LNCaP clone FGC (cell line): ENCODE measurements around the gene ATRNL1.

ENCODE experiments used
- DNase-seq: peaks from one replicate; pipeline ENCODE4 v3.0.0-alpha.2; 2011; ENCODE audit warnings: low read depth
- H3K4me3 ChIP-seq: 2 replicates; pipeline ENCODE4 v1.5.1; 2011; ENCODE audit warnings: mild to moderate bottlenecking, low read depth, low read length, control low read depth
- TF ChIP-seq, protein P1 (sequence below): IDR thresholded peaks from 2 replicates; pipeline ENCODE4 v1.5.1; 2012; ENCODE audit warnings: mild to moderate bottlenecking; ENCODE audit not compliant: control insufficient read depth, insufficient read depth; ENCODE audit errors: extremely low read depth

ATRNL1 gene

DNA sequence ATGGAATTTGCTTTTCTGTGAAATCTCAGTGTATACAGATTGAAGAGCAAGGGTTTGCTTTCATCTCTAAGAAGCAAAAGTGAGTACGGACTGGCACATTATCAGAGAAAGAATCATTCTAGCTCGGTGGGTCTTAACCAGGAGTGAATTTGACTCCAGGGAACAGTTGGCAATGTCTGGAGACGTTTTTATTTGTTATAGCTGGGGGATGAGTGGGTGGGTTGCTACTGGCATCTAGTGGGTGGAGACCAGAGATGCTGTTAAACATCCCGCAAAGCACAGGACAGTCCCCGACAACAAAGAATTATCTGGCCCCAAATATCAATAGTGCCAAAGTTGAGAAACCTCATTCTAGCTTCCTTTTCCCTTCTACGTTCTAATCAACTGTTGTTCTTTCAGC is 43.8 kb upstream of the ATRNL1 start:
- TF ChIP-seq, protein P1, sequence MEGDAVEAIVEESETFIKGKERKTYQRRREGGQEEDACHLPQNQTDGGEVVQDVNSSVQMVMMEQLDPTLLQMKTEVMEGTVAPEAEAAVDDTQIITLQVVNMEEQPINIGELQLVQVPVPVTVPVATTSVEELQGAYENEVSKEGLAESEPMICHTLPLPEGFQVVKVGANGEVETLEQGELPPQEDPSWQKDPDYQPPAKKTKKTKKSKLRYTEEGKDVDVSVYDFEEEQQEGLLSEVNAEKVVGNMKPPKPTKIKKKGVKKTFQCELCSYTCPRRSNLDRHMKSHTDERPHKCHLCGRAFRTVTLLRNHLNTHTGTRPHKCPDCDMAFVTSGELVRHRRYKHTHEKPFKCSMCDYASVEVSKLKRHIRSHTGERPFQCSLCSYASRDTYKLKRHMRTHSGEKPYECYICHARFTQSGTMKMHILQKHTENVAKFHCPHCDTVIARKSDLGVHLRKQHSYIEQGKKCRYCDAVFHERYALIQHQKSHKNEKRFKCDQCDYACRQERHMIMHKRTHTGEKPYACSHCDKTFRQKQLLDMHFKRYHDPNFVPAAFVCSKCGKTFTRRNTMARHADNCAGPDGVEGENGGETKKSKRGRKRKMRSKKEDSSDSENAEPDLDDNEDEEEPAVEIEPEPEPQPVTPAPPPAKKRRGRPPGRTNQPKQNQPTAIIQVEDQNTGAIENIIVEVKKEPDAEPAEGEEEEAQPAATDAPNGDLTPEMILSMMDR, result no peak
- no peak overlapping the region for H3K4me3 ChIP-seq

DNA sequence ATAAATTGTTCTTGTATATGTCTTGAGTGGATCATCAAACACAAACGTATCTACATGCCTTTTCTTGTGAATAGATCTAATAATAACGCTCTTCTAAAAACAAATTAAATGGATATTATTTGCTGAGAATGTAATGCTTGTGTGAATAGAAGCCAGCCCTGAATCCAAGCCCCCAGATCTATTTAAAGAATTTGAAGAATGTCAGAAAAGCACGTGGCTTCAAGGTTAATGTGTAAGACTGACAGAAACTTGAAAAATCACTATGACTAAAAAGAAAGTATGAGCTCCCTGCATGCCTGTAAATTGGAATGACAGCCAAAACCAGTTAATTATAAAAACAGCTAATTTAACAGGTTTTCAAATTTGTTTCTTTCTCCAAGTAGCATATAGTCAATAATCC is 43.2 kb upstream of the ATRNL1 start:
- TF ChIP-seq, protein P1, result no peak
- no peak for DNase-seq
- no peak overlapping the region for H3K4me3 ChIP-seq

More for the DNA sequence above, 43.8 kb upstream of the ATRNL1 start:
- no peak for DNase-seq

DNA sequence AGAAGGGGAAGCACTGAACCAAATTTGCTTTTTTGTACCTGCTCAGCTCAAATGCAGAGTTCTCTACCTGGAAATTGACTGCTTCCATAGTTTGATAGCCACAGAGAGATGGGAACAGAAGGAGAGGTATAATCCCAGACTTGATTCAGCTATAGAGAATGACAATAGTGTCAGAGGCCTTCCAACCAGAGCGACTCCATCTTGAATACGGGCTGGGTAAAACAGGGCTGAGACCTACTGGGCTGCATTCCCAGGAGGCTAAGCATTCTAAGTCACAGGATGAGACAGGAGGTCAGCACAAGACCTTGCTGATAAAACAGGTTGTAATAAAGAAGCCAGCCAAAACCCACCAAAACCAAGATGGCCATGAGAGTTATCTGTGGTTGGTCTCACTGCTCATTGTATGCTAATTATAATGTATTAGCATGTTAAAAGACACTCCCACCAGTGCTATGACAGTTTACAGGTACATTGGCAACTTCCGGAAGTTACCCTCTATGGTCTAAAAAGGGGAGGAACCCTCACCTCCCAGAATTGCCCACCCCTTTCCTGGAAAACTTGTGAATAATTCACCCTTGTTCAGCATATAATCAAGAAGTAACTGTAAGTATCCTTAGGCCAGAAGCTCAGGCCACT is 42.7 kb upstream of the ATRNL1 start:
- no peak for DNase-seq
- TF ChIP-seq, protein P1, result no peak
- H3K4me3 ChIP-seq, result no peak overlapping the region

DNA sequence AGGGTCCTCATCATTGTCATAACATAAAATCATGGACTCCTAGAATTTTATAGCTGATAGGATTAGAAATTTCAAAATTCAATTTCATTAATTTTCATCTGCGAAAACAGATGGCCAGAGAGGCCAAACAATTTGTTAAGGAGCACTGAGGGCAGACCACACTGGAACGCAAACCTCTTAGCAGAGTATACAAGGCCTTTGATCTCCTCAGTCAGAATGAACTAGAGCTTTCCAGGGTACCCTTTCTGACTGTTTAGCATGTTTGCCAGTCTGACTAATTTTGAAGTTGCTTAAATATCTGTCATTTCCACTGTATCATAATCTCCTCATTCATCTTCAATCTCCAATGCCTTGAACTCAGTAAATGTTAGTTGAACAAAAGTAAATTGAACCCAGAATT is 41.9 kb upstream of the ATRNL1 start:
- H3K4me3 ChIP-seq, result no peak overlapping the region
- TF ChIP-seq, protein P1, result no peak
- DNase-seq, result no peak

DNA sequence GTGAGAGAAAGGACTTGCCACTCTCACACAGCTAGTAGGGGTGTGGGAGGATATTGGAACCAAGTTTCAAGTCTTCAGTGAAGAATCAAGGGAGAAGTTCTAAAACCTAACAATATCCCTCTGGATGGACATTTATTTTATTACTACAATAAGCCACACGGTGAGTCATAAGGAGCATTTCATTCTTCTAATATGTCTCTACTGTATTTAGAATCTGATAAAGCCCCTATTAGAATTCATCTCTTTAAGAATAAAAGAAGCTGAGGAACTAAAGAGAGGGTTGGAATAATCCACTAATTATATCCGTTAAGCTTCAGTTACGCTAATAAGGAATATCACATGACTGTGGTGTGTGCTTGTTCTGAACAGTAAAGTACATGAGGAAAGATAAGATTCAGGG is 40.9 kb upstream of the ATRNL1 start:
- H3K4me3 ChIP-seq, result no peak overlapping the region
- no peak for DNase-seq
- TF ChIP-seq, protein P1, result no peak

DNA sequence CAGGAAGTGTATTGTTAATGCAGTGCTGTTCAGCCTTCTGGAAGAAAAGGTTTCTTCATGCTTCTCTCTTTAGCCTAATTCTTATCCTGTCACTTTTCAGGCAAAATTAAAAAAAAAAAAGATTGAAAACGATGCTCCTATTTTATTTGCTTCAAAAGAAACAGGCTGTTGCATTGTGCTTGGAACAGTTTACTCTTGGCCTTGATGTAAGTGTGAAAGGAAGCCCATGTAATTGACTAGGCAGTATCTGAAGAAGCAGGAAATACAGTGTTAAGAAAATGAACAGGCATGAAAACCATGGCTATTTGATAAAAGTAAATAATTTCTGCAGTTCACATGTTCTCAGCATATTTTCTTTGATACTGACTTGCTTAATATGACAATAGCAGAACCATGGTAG is 40.4 kb upstream of the ATRNL1 start:
- DNase-seq, result no peak
- H3K4me3 ChIP-seq, result no peak overlapping the region
- TF ChIP-seq, protein P1, result no peak

DNA sequence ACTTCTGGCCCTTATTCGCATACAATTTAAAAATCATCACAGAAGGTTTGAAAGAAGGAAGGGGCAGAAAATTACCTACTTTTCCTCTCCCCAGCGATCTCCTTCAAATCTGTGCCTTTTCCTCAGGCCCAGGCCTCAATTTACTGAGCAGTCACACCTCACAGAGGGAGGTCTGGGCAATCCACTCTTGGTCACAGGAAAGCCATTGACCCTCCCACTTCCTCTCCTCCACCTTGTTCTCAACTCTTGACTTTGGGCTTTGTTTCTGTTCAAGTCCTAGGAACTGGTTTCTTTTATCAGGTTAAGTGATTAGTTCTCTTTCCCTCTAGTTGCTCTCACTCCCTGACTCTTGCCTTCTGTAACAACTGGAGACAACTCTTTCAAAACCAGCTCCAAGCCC is 37.0 kb upstream of the ATRNL1 start:
- TF ChIP-seq, protein P1, result no peak
- no peak for DNase-seq
- no peak overlapping the region for H3K4me3 ChIP-seq
